Measurements from ENCODE around the gene JAG2.

JAG2 gene

DNA sequence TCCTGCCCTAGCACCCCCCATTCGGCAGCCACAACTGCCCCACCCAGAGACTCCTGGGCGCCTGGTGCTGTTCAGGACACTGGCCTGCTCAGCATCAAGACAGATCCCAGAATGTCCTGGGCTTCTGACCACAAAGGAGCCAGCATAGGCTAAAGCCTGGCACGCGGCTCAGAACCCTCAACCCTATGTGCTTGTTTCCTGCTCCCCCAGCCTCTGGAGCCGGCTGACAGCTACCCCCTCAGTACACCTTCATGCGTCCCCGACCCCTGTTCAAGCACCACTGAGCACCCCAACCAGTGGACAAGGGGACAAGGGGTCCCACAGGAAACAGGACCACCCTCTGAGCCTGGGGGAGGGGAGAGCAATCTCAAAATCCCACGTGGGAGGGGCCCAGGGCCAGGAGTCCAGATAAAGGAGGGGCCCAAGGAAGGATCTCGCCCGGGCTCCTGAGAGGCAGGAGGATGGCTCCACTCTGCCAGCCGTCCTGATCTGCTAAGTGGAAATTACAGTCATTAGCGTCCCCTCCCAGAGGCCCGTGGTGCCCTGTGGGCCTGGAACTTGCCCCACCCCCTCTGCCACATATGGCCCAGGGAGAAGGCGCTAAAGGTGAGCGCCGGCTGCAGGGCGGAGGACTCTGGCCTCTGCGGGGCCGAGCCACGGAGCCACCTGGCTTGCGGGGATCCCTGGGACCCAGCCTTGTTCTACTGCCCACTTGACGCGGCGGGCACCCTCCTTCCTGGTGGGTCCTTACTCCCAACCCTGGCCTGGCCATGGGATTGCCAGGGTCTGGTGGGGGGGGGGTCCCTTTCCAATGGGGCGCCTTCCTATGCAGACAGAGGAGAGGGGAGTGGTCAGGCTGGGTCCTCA, 76.2 kb downstream of the JAG2 start:
- peak; percentile 50 for DNase-seq (ENCODE audit: low read depth, low spot score)

DNA sequence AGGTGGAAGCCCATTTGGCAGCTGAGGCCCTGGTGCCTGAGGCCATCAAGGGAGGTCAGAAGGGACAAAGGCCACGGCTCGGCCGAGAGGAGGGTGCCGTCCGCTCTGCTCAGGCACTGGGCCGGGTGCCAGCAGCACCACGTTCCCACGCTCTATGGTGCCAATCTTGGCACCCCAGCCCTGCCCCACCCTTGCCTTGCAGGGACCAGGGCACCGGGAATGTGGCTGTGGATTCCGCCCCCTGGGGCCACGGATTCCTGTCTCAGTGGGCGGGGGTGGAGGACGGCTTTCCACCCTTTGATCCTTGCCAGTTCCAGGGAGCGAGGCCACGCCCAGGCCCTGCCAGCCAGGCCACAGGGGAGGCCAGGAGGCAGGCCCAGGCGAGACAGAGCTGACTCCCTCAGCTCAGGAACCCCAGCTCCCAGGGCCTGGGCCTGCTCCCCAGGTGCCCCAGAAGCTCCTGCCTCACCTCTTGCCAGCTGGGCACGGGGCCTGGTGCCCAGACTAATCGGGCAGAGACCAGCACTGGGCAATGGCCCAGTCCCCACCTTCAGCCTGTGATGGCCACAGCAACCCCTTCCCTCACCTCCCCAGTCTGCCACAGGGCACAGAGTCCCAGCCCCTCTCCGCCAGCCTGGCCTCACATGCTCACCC, 76.9 kb downstream of the JAG2 start:
- peak; percentile 43 for DNase-seq (ENCODE audit: low read depth, low spot score)

DNA sequence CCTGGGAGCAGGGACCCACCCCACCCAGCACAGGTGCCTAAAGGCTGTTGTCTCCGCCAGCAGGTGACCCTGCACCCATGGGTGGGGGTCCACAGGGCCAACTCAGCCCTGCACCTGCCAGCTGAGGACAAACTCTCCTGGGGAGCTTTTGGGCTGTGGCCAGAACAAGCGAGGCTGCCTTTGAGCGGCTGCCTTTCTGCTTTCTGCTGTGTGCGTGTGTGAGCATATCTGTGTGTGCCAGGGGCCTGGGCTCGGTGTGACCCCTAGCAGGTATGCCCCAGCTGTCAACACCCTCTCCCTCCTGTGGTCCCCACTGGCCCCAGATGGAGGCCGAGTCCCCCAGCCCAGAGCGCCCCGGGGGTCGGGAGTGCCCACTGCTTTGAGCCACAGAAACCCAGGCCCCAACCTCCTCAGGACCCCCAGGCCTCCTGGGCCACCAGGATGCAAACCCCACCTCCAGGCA, 77.5 kb downstream of the JAG2 start:
- no peak for DNase-seq (ENCODE audit: low read depth, low spot score)

All from ELF-1 (cell line).